CD4-positive, alpha-beta T cell (primary cell): ENCODE results near the gene ADGRG6. TPM values are rescaled to one million over a fixed set of nuclear protein-coding genes. Genes with fewer than 3 reads are reported as not detected.
A peak's percentile ranks its signal among the peaks of the same experiment; 100 is the strongest.

Experiments
- ATAC-seq: fragments of 200-7000 bp; cut with Tn5 transposase; one replicate; pipeline ENCODE4 v1.10.0; 2022; ENCODE audit warnings: mild to moderate bottlenecking; ENCODE audit not compliant: poor library complexity
- CTCF ChIA-PET: fragments of 350-600 bp; sonication (Branson Sonifier 250); formaldehyde crosslinking; loops from one replicate; lab custom pipeline; 2021; ENCODE audit warnings: antibody characterized with exemption, inconsistent platforms; lab: Charles Lee
- POLR2A ChIA-PET: fragments of 350-600 bp; sonication (Branson Sonifier 250); formaldehyde crosslinking; loops from one replicate; lab custom pipeline; 2021; ENCODE audit warnings: antibody characterized with exemption, inconsistent platforms; lab: Charles Lee
- DNase-seq, 14 experiments: peaks; one replicate each; pipeline ENCODE4 v3.0.0-alpha.2; 2013 to 2020; ENCODE audit warnings: mixed read lengths in 2 of 14
- H3K27ac ChIP-seq, 2 donors: one replicate each; pipeline versions ENCODE4 v1.5.1 to v1.7.0; 2013; ENCODE audit warnings: low read length in 2 of 2, low read depth in 1 of 2, mild to moderate bottlenecking in 1 of 2
- H3K27me3 ChIP-seq, 2 experiments: 1 replicate in 1 of 2; 2 replicates in 1 of 2; pipeline versions ENCODE4 v1.6.1 to v1.7.0; 2013; ENCODE audit warnings: low read length in 2 of 2, control low read depth in 1 of 2, mild to moderate bottlenecking in 1 of 2, moderate library complexity in 1 of 2; ENCODE audit not compliant: insufficient read depth in 2 of 2, control insufficient read depth in 1 of 2
- H3K36me3 ChIP-seq: one replicate; pipeline ENCODE4 v1.6.1; 2013; ENCODE audit warnings: low read length, control low read depth; ENCODE audit not compliant: insufficient read depth
- H3K4me1 ChIP-seq: one replicate; pipeline ENCODE4 v1.6.1; 2013; ENCODE audit warnings: low read length, control low read depth; ENCODE audit not compliant: insufficient read depth
- H3K4me3 ChIP-seq: one replicate; pipeline ENCODE4 v1.5.1; 2013; ENCODE audit warnings: mild to moderate bottlenecking, low read length, moderate library complexity
- H3K9me3 ChIP-seq, 2 experiments: 1 replicate in 1 of 2; 2 replicates in 1 of 2; pipeline versions ENCODE4 v1.6.1 to v1.7.0; 2013; ENCODE audit warnings: low read length in 2 of 2, mild to moderate bottlenecking in 2 of 2, control low read depth in 1 of 2, moderate library complexity in 1 of 2; ENCODE audit not compliant: control insufficient read depth in 1 of 2, insufficient read depth in 1 of 2
- H3K27ac Mint-ChIP-seq: one replicate; pipeline ENCODE4 v1.8.0; 2020; ENCODE audit warnings: mixed read lengths
- H3K27me3 Mint-ChIP-seq: one replicate; pipeline ENCODE4 v1.8.0; 2021; ENCODE audit warnings: mixed read lengths
- H3K36me3 Mint-ChIP-seq: one replicate; pipeline ENCODE4 v1.8.0; 2021; ENCODE audit warnings: low read depth, mixed read lengths
- H3K4me1 Mint-ChIP-seq: one replicate; pipeline ENCODE4 v1.8.0; 2021; ENCODE audit warnings: low read depth, mixed read lengths
- H3K4me3 Mint-ChIP-seq: one replicate; pipeline ENCODE4 v1.8.0; 2020; ENCODE audit warnings: mild to moderate bottlenecking, mixed read lengths
- H3K9me3 Mint-ChIP-seq: one replicate; pipeline ENCODE4 v1.8.0; 2020; ENCODE audit warnings: mixed read lengths
- CTCF ChIP-seq: fragments of 200-600 bp; IDR thresholded peaks from one replicate; pipeline ENCODE4 v1.8.0; 2022; ENCODE audit warnings: antibody characterized with exemption, mild to moderate bottlenecking
- intact Hi-C, 2 experiments: fragments of 100-400 bp; cut with DNase I in 1 of 2; cut with micrococcal nuclease in 1 of 2; formaldehyde crosslinking; loops; one replicate each; pipeline versions ENCODE4 v1.15.1 to v1.9.0; 2023 to 2025; cut with DNase I, micrococcal nuclease
- total RNA-seq, 174 experiments: library from RNA in 2 of 174; stranded (reverse) in 2 of 174; gene quantifications; one replicate each; pipeline ENCODE4 v1.2.3 and lab custom pipeline; 2021 to 2026

The ADGRG6 gene
- total RNA-seq, 2 experiments from 2014 or later, result 0.31 to 0.63 TPM

- Mint-ChIP-seq H3K4me1 (peaks cover 15% of the 10 kb centered on the region), H3K36me3 (no peaks in the 10 kb centered on the region), H3K27ac (peak overlapping the region; percentile 3), H3K27me3 (no peaks in the 10 kb centered on the region), H3K4me3 (no peak overlapping the region), H3K9me3 (peaks cover under 1% of the 10 kb centered on the region)
- no peak overlapping the region for H3K4me3 ChIP-seq
- no peak for TF ChIP-seq CTCF
- no peaks in the 10 kb centered on the region for H3K27me3 ChIP-seq
- ATAC-seq, result peak; percentile 14
- no peak overlapping the region for H3K27ac ChIP-seq
- no peak for DNase-seq
- H3K9me3 ChIP-seq, result no peaks in the 10 kb centered on the region
- no peaks in the 10 kb centered on the region for H3K4me1 ChIP-seq
- CTCF ChIA-PET, result interaction anchor here (1.1 to 1.9 kb wide), 4 partner anchors 12 to 119 kb away, joined by 3 to 5 read pairs (median 4); no protein-coding TSS in a partner anchor
- POLR2A ChIA-PET, result interaction anchor here (0.6 to 1.5 kb wide), 3 partner anchors 19 to 323 kb away, joined by 3 read pairs; no protein-coding TSS in a partner anchor
- intact Hi-C loops, result no loop called here
- no peaks in the 10 kb centered on the region for H3K36me3 ChIP-seq
Measured at GRCh38 chr6:142356201-142356883, 54.5 kb downstream of the ADGRG6 start.

GRCh38 chr6:142356884-142357225, 55.0 kb downstream of the ADGRG6 start:
- Histone ChIP-seq H3K4me3 (no peak overlapping the region), H3K9me3 (no peaks in the 10 kb centered on the region), H3K36me3 (no peaks in the 10 kb centered on the region), H3K4me1 (no peaks in the 10 kb centered on the region), H3K27me3 (no peaks in the 10 kb centered on the region), H3K27ac (no peak overlapping the region)
- H3K4me1 Mint-ChIP-seq, result peaks cover 15% of the 10 kb centered on the region
- TF ChIP-seq CTCF, result no peak
- ChIA-PET CTCF (interaction anchor here (1.1 to 1.9 kb wide), 4 partner anchors 11 to 118 kb away, joined by 3 to 5 read pairs (median 4); no protein-coding TSS in a partner anchor), POLR2A (interaction anchor here (0.8 to 1.5 kb wide), 2 partner anchors 20 to 26 kb away, joined by 3 to 4 read pairs; no protein-coding TSS in a partner anchor)
- no peaks in the 10 kb centered on the region for H3K9me3 Mint-ChIP-seq
- no peaks in the 10 kb centered on the region for H3K36me3 Mint-ChIP-seq
- intact Hi-C loops, result no loop called here
- no peak overlapping the region for H3K27ac Mint-ChIP-seq
- H3K4me3 Mint-ChIP-seq, result no peak overlapping the region
- ATAC-seq (no peak), DNase-seq (no peak)
- no peaks in the 10 kb centered on the region for H3K27me3 Mint-ChIP-seq

GRCh38 chr6:142357879-142358278, 56.1 kb downstream of the ADGRG6 start:
- Histone ChIP-seq H3K4me1 (no peaks in the 10 kb centered on the region), H3K9me3 (no peaks in the 10 kb centered on the region), H3K4me3 (no peak overlapping the region), H3K27ac (no peak overlapping the region), H3K36me3 (no peaks in the 10 kb centered on the region), H3K27me3 (no peaks in the 10 kb centered on the region)
- H3K36me3 Mint-ChIP-seq, result no peaks in the 10 kb centered on the region
- H3K4me1 Mint-ChIP-seq, result peaks cover 15% of the 10 kb centered on the region
- H3K27ac Mint-ChIP-seq, result no peak overlapping the region
- no peaks in the 10 kb centered on the region for H3K9me3 Mint-ChIP-seq
- POLR2A ChIA-PET, result interaction anchor here (1.5 kb wide), 1 partner anchor 21 kb away, joined by 3 read pairs; no protein-coding TSS in a partner anchor
- H3K4me3 Mint-ChIP-seq, result no peak overlapping the region
- no peak for ATAC-seq
- DNase-seq, result no peak
- TF ChIP-seq CTCF, result no peak
- CTCF ChIA-PET, result no interaction called here
- intact Hi-C loops, result no loop called here
- H3K27me3 Mint-ChIP-seq, result no peaks in the 10 kb centered on the region
